ENCODE data around the gene ETV2. TPM values are rescaled to one million over a fixed set of nuclear protein-coding genes. Genes with fewer than 3 reads are reported as not detected.

ETV2 gene
- total RNA-seq, 1 experiment from 2014 or later = 0.75 TPM

- Histone ChIP-seq H3K9ac (ENCODE audit: low read length) (no peak overlapping the region), H3K4me3 (ENCODE audit: low read length) (no peak overlapping the region), H3K79me2 (ENCODE audit: low read length) (no peaks in the 10 kb centered on the region; the same call in 1 of the 2 replicates), H3K36me3 (ENCODE audit: insufficient read depth, low read length) (no peaks in the 10 kb centered on the region), H3K4me2 (ENCODE audit: low read depth, low read length, poor library complexity, severe bottlenecking) (no peak overlapping the region), H3K4me1 (ENCODE audit: low read length) (peaks cover 7% of the 10 kb centered on the region), H3K9me2 (replicated peaks; ENCODE audit: insufficient read depth, low read length) (no peaks in the 10 kb centered on the region), H3K9me3 (ENCODE audit: low read length) (0 out of 2 replicates have a peak, but pooled peaks cover 4% of the 10 kb centered on the region), H2AFZ (ENCODE audit: low read length) (no peak overlapping the region), H3K27ac (ENCODE audit: low read length) (no peak overlapping the region), H3K27me3 (ENCODE audit: low read length) (no peaks in the 10 kb centered on the region), H4K20me1 (ENCODE audit: insufficient read depth, low read depth, low read length) (no peaks in the 10 kb centered on the region)
- no peak for DNase-seq
Measured at GRCh38 chr19:35607661-35608060, 33.9 kb upstream of the ETV2 start.

GRCh38 chr19:35608251-35608650, 33.3 kb upstream of the ETV2 start:
- no peaks in the 10 kb centered on the region for H4K20me1 ChIP-seq (ENCODE audit: insufficient read depth, low read depth, low read length)
- no peaks in the 10 kb centered on the region for H3K9me2 ChIP-seq (replicated peaks; ENCODE audit: insufficient read depth, low read length)
- H3K27me3 ChIP-seq (ENCODE audit: low read length) = no peaks in the 10 kb centered on the region
- DNase-seq = peak; percentile 72
- no peak overlapping the region for H3K9ac ChIP-seq (ENCODE audit: low read length)
- no peak overlapping the region for H3K4me3 ChIP-seq (ENCODE audit: low read length)
- no peak overlapping the region for H3K4me2 ChIP-seq (ENCODE audit: low read depth, low read length, poor library complexity, severe bottlenecking)
- H3K9me3 ChIP-seq (ENCODE audit: low read length) = 0 out of 2 replicates have a peak, but pooled peaks cover 4% of the 10 kb centered on the region
- H3K4me1 ChIP-seq (ENCODE audit: low read length) = peaks cover 11% of the 10 kb centered on the region
- H3K36me3 ChIP-seq (ENCODE audit: insufficient read depth, low read length) = no peaks in the 10 kb centered on the region
- H3K79me2 ChIP-seq (ENCODE audit: low read length) = peaks cover 6% of the 10 kb centered on the region
- H3K27ac ChIP-seq (ENCODE audit: low read length) = no peak overlapping the region
- H2AFZ ChIP-seq (ENCODE audit: low read length) = 0 out of 2 replicates have a peak overlapping the region, but pooled peaks have one; percentile 25

- Histone ChIP-seq H3K9ac (ENCODE audit: low read length) (no peak overlapping the region), H3K27me3 (ENCODE audit: low read length) (no peaks in the 10 kb centered on the region), H2AFZ (ENCODE audit: low read length) (peak overlapping the region; percentile 34; the same call in 1 of the 2 replicates), H4K20me1 (ENCODE audit: insufficient read depth, low read depth, low read length) (no peaks in the 10 kb centered on the region), H3K4me1 (ENCODE audit: low read length) (peaks cover 18% of the 10 kb centered on the region), H3K9me2 (replicated peaks; ENCODE audit: insufficient read depth, low read length) (no peaks in the 10 kb centered on the region), H3K36me3 (ENCODE audit: insufficient read depth, low read length) (no peaks in the 10 kb centered on the region), H3K4me2 (ENCODE audit: low read depth, low read length, poor library complexity, severe bottlenecking) (no peak overlapping the region), H3K9me3 (ENCODE audit: low read length) (0 out of 2 replicates have a peak, but pooled peaks cover 4% of the 10 kb centered on the region), H3K79me2 (ENCODE audit: low read length) (peaks cover 14% of the 10 kb centered on the region), H3K27ac (ENCODE audit: low read length) (no peak overlapping the region), H3K4me3 (ENCODE audit: low read length) (no peak overlapping the region)
- no peak for DNase-seq
Measured at GRCh38 chr19:35609851-35610353, 31.6 kb upstream of the ETV2 start.

GRCh38 chr19:35612224-35612558, 29.4 kb upstream of the ETV2 start:
- Histone ChIP-seq H4K20me1 (ENCODE audit: insufficient read depth, low read depth, low read length) (no peaks in the 10 kb centered on the region), H3K27ac (ENCODE audit: low read length) (no peak overlapping the region), H3K9me2 (replicated peaks; ENCODE audit: insufficient read depth, low read length) (no peaks in the 10 kb centered on the region), H3K79me2 (ENCODE audit: low read length) (peaks cover 14% of the 10 kb centered on the region), H3K4me1 (ENCODE audit: low read length) (peaks cover 18% of the 10 kb centered on the region), H2AFZ (ENCODE audit: low read length) (peak overlapping the region; percentile 37; the same call in 1 of the 2 replicates), H3K9ac (ENCODE audit: low read length) (peak overlapping the region; percentile 40), H3K4me2 (ENCODE audit: low read depth, low read length, poor library complexity, severe bottlenecking) (peak overlapping the region; percentile 91), H3K9me3 (ENCODE audit: low read length) (no peaks in the 10 kb centered on the region), H3K27me3 (ENCODE audit: low read length) (no peaks in the 10 kb centered on the region), H3K36me3 (ENCODE audit: insufficient read depth, low read length) (no peaks in the 10 kb centered on the region; the same call in 1 of the 2 replicates), H3K4me3 (ENCODE audit: low read length) (peak overlapping the region; percentile 94; the same call in 1 of the 2 replicates)
- DNase-seq = no peak

- peak within 1 kb of the TSS; percentile 91 for H3K4me2 ChIP-seq (ENCODE audit: low read depth, low read length, poor library complexity, severe bottlenecking)
- H3K4me3 ChIP-seq (ENCODE audit: low read length) = peak within 1 kb of the TSS; percentile 94
- peak within 1 kb of the TSS; percentile 44; the same call in 1 of the 2 replicates for H2AFZ ChIP-seq (ENCODE audit: low read length)
Measured at GRCh38 chr19:35612559-35613321, 28.8 kb upstream of the ETV2 start, which contains the start of gene HAUS5. Gene HAUS5 (plus strand): TSS chr19:35612735. CDS start chr19:35612795, 60 bp downstream.

GRCh38 chr19:35613574-35613973, 28.0 kb upstream of the ETV2 start:
- no peaks in the 10 kb centered on the region for H3K9me2 ChIP-seq (replicated peaks; ENCODE audit: insufficient read depth, low read length)
- H3K9me3 ChIP-seq (ENCODE audit: low read length) = no peaks in the 10 kb centered on the region
- H3K4me2 ChIP-seq (ENCODE audit: low read depth, low read length, poor library complexity, severe bottlenecking) = peak overlapping the region; percentile 91
- DNase-seq = no peak
- H3K27ac ChIP-seq (ENCODE audit: low read length) = no peak overlapping the region
- no peak overlapping the region for H2AFZ ChIP-seq (ENCODE audit: low read length)
- H3K27me3 ChIP-seq (ENCODE audit: low read length) = no peaks in the 10 kb centered on the region
- peaks cover 14% of the 10 kb centered on the region for H3K79me2 ChIP-seq (ENCODE audit: low read length)
- H3K4me1 ChIP-seq (ENCODE audit: low read length) = peaks cover 18% of the 10 kb centered on the region
- H3K9ac ChIP-seq (ENCODE audit: low read length) = peak overlapping the region; percentile 90
- H4K20me1 ChIP-seq (ENCODE audit: insufficient read depth, low read depth, low read length) = no peaks in the 10 kb centered on the region
- H3K36me3 ChIP-seq (ENCODE audit: insufficient read depth, low read length) = no peaks in the 10 kb centered on the region; the same call in 1 of the 2 replicates
- peak overlapping the region; percentile 94 for H3K4me3 ChIP-seq (ENCODE audit: low read length)

More at GRCh38 chr19:35612559-35613321, 28.8 kb upstream of the ETV2 start, which contains the start of gene HAUS5:
- H3K9me3 ChIP-seq (ENCODE audit: low read length) = no peaks in the 10 kb centered on the region
- no peaks in the 10 kb centered on the region; the same call in 1 of the 2 replicates for H3K36me3 ChIP-seq (ENCODE audit: insufficient read depth, low read length)
- peaks cover 14% of the 10 kb centered on the region for H3K79me2 ChIP-seq (ENCODE audit: low read length)
- no peaks in the 10 kb centered on the region for H3K9me2 ChIP-seq (replicated peaks; ENCODE audit: insufficient read depth, low read length)
- H3K27ac ChIP-seq (ENCODE audit: low read length) = no peak within 1 kb of the TSS
- H4K20me1 ChIP-seq (ENCODE audit: insufficient read depth, low read depth, low read length) = no peaks in the 10 kb centered on the region
- H3K4me1 ChIP-seq (ENCODE audit: low read length) = peaks cover 18% of the 10 kb centered on the region
- peak; percentile 97 for DNase-seq
- H3K27me3 ChIP-seq (ENCODE audit: low read length) = no peaks in the 10 kb centered on the region
- H3K9ac ChIP-seq (ENCODE audit: low read length) = peak within 1 kb of the TSS; percentile 90

GRCh38 chr19:35615036-35615435, 26.5 kb upstream of the ETV2 start:
- Histone ChIP-seq H3K4me1 (ENCODE audit: low read length) (peaks cover 18% of the 10 kb centered on the region), H3K79me2 (ENCODE audit: low read length) (peaks cover 14% of the 10 kb centered on the region), H3K27ac (ENCODE audit: low read length) (no peak overlapping the region), H3K36me3 (ENCODE audit: insufficient read depth, low read length) (no peaks in the 10 kb centered on the region; the same call in 1 of the 2 replicates), H3K27me3 (ENCODE audit: low read length) (no peaks in the 10 kb centered on the region), H3K4me3 (ENCODE audit: low read length) (no peak overlapping the region), H2AFZ (ENCODE audit: low read length) (no peak overlapping the region), H3K4me2 (ENCODE audit: low read depth, low read length, poor library complexity, severe bottlenecking) (no peak overlapping the region), H3K9me2 (replicated peaks; ENCODE audit: insufficient read depth, low read length) (no peaks in the 10 kb centered on the region), H3K9ac (ENCODE audit: low read length) (no peak overlapping the region), H4K20me1 (ENCODE audit: insufficient read depth, low read depth, low read length) (no peaks in the 10 kb centered on the region), H3K9me3 (ENCODE audit: low read length) (no peaks in the 10 kb centered on the region)
- no peak for DNase-seq

- H3K27ac ChIP-seq (ENCODE audit: low read length) = no peak overlapping the region
- H3K9ac ChIP-seq (ENCODE audit: low read length) = no peak overlapping the region
- H4K20me1 ChIP-seq (ENCODE audit: insufficient read depth, low read depth, low read length) = no peaks in the 10 kb centered on the region
- DNase-seq = no peak
- no peaks in the 10 kb centered on the region for H3K27me3 ChIP-seq (ENCODE audit: low read length)
- no peak overlapping the region for H3K4me2 ChIP-seq (ENCODE audit: low read depth, low read length, poor library complexity, severe bottlenecking)
- peaks cover 1% of the 10 kb centered on the region for H3K4me1 ChIP-seq (ENCODE audit: low read length)
- peaks cover 2% of the 10 kb centered on the region for H3K79me2 ChIP-seq (ENCODE audit: low read length)
- no peaks in the 10 kb centered on the region for H3K9me3 ChIP-seq (ENCODE audit: low read length)
- no peaks in the 10 kb centered on the region for H3K9me2 ChIP-seq (replicated peaks; ENCODE audit: insufficient read depth, low read length)
- peaks cover 5% of the 10 kb centered on the region; the same call in 1 of the 2 replicates for H3K36me3 ChIP-seq (ENCODE audit: insufficient read depth, low read length)
- H3K4me3 ChIP-seq (ENCODE audit: low read length) = no peak overlapping the region
- H2AFZ ChIP-seq (ENCODE audit: low read length) = no peak overlapping the region
Measured at GRCh38 chr19:35618857-35619256, 22.7 kb upstream of the ETV2 start.
